ENCODE results near the gene SUSD4. TPM values are rescaled to one million over a fixed set of nuclear protein-coding genes. Genes with fewer than 3 reads are reported as not detected.

Gene SUSD4
- total and polyA plus RNA-seq, 12 donors = 1.5 to 26.9 (median 7.0) TPM

DNA sequence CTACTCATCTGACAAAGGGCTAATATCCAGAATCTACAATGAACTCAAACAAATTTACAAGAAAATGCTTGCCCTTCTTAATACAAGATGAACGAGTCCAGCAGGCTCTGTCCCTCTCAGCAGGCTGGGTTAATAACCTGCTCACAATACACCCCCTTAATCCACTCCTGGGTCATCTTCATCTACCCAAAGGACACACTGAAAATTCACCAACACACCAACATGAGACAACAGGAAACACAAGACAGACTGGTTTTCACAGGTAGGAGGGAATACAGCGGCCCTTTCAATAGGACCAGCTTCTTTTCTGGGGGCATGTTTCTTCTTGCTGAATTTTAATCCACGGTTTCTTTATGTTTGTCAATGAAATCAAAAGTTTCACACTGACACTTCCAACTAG lies 44.6 kb downstream of the SUSD4 start:
- no peaks in the 10 kb centered on the region for H3K9me3 ChIP-seq (replicated peaks in 1 of 3)
- H3K27ac ChIP-seq = no peak overlapping the region
- no peaks in the 10 kb centered on the region for H3K36me3 ChIP-seq (replicated peaks in 1 of 2)
- H3K4me1 ChIP-seq (replicated peaks in 1 of 2) = no peaks in the 10 kb centered on the region
- no peaks in the 10 kb centered on the region for H3K27me3 ChIP-seq
- no peak for TF ChIP-seq POLR2A (IDR thresholded peaks at IDR 0.05)
- TF ChIP-seq, protein P1, sequence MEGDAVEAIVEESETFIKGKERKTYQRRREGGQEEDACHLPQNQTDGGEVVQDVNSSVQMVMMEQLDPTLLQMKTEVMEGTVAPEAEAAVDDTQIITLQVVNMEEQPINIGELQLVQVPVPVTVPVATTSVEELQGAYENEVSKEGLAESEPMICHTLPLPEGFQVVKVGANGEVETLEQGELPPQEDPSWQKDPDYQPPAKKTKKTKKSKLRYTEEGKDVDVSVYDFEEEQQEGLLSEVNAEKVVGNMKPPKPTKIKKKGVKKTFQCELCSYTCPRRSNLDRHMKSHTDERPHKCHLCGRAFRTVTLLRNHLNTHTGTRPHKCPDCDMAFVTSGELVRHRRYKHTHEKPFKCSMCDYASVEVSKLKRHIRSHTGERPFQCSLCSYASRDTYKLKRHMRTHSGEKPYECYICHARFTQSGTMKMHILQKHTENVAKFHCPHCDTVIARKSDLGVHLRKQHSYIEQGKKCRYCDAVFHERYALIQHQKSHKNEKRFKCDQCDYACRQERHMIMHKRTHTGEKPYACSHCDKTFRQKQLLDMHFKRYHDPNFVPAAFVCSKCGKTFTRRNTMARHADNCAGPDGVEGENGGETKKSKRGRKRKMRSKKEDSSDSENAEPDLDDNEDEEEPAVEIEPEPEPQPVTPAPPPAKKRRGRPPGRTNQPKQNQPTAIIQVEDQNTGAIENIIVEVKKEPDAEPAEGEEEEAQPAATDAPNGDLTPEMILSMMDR (IDR thresholded peaks at IDR 0.05) = no peak
- intact Hi-C loops (cut with DNase I) = no loop called here
- H3K4me3 ChIP-seq = no peak overlapping the region
- 75 to 87% (median 82%) methylated on average over 3 of the region's 3 CpGs for WGBS, 4 donors
- DNase-seq = no peak

DNA sequence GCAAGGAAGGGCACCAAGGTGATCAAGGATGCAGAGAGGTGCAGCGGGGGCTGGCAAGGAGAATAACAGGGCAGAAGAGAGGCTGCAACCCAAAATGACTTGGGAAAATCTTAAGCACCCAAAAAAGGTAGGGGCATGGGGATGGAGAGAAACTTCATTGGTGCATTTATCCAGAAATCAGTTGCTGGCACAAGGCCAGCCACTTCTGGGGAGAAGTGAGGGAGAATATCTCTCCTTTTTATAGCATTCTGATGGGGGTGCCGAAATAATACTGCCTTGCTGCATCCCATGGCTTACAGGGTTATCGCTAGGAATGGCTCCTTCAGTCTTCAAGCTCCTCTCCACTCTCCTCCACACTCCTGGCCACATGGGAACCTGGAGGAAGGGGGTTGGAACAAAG lies 47.9 kb downstream of the SUSD4 start:
- Histone ChIP-seq H3K4me3 (no peak overlapping the region), H3K27ac (no peak overlapping the region), H3K4me1 (replicated peaks in 1 of 2) (no peaks in the 10 kb centered on the region), H3K9me3 (replicated peaks in 1 of 3) (no peaks in the 10 kb centered on the region), H3K36me3 (replicated peaks in 1 of 2) (no peaks in the 10 kb centered on the region), H3K27me3 (no peaks in the 10 kb centered on the region)
- TF ChIP-seq POLR2A (IDR thresholded peaks at IDR 0.05) = no peak
- TF ChIP-seq, protein P1 (IDR thresholded peaks at IDR 0.05) = no peak
- no peak for DNase-seq
- WGBS, 4 donors = 90 to 99% (median 94%) methylated on average over 3 of the region's 3 CpGs
- intact Hi-C loops (cut with DNase I) = no loop called here

DNA sequence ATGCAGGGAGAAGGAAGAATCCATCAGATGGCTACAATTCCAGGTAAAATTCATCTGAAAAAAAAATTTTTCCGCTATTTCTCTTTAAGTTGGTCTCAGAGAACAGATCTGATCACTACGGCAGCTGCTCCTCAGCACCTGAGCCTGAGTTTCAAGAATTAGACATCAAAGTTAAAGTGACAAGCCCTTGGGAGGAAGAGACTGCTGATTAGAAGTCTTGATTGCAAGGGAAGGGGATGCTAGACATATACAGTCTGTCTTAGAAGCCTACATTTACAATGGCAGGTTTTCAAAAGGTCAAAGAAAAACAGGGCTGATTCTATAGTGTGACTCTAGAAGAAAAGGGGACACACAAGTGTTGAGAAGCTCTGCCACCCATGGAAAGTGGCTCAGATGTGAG lies 48.3 kb downstream of the SUSD4 start:
- no peak for DNase-seq
- no peaks in the 10 kb centered on the region for H3K27me3 ChIP-seq
- no peaks in the 10 kb centered on the region for H3K4me1 ChIP-seq (replicated peaks in 1 of 2)
- H3K27ac ChIP-seq = no peak overlapping the region
- WGBS, 4 donors = 60 to 92% (median 79%) methylated on average over 2 of the region's 2 CpGs
- no peak for TF ChIP-seq POLR2A (IDR thresholded peaks at IDR 0.05)
- TF ChIP-seq, protein P1 (IDR thresholded peaks at IDR 0.05) = no peak
- no peaks in the 10 kb centered on the region for H3K9me3 ChIP-seq (replicated peaks in 1 of 3)
- H3K36me3 ChIP-seq (replicated peaks in 1 of 2) = no peaks in the 10 kb centered on the region
- intact Hi-C loops (cut with DNase I) = no loop called here
- H3K4me3 ChIP-seq = no peak overlapping the region

DNA sequence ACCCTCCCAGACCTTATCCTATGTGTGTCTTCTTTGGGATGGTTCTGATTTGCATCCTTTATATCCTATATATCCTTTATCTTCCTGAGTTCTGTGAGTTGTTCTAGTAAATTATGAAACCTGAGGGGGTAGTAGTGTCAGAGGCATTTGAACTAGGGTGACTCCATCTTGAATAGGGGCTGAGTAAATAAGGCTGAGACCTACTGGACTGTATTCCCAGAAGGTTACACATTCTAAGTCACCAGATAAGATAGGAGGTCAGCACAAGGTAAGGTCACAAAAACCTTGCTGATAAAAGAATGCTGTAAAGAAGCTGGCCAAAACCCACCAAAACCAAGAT lies 50.6 kb downstream of the SUSD4 start:
- DNase-seq = no peak
- Histone ChIP-seq H3K4me1 (replicated peaks in 1 of 2) (no peaks in the 10 kb centered on the region), H3K9me3 (replicated peaks in 1 of 3) (no peaks in the 10 kb centered on the region), H3K36me3 (replicated peaks in 1 of 2) (no peaks in the 10 kb centered on the region), H3K27ac (no peak overlapping the region), H3K27me3 (no peaks in the 10 kb centered on the region), H3K4me3 (no peak overlapping the region)
- intact Hi-C loops (cut with DNase I) = no loop called here
- TF ChIP-seq POLR2A (IDR thresholded peaks at IDR 0.05) = no peak
- TF ChIP-seq, protein P1 (IDR thresholded peaks at IDR 0.05) = no peak

Data from adrenal gland (tissue), 12 donors.